A172 (cell line): ENCODE measurements around the gene NBPF26. TPM values are rescaled to one million over a fixed set of nuclear protein-coding genes. Genes with fewer than 3 reads are reported as not detected.
A peak's percentile ranks its signal among the peaks of the same experiment; 100 is the strongest.
"Not testable (repeated sequence)": the region's sequence is repeated elsewhere in the genome, so short reads cannot be mapped to it uniquely, and the experiment has no call there.

Experiments
- DNase-seq: peaks from one replicate; pipeline ENCODE4 v3.0.0-alpha.2; 2015; ENCODE audit warnings: low spot score
- total RNA-seq: library from RNA; depleted of rRNA; stranded (reverse); fragments of >200 nt; shearing (Covaris generic); gene quantifications from 2 replicates; pipeline ENCODE4 v1.2.3, GENCODE V29; 2014; rRNA removed

Gene NBPF26
- total RNA-seq = 9.6 and 14.6 TPM in 2 replicates

- DNase-seq = peak; percentile 33
Measured at GRCh38 chr1:120723715-120724402, at the start of gene NBPF26. Gene NBPF26, plus strand, starts transcription at chr1:120723945.

- DNase-seq = not testable (repeated sequence)
Measured at GRCh38 chr1:120680106-120680819, 43.5 kb upstream of the NBPF26 start.

DNA sequence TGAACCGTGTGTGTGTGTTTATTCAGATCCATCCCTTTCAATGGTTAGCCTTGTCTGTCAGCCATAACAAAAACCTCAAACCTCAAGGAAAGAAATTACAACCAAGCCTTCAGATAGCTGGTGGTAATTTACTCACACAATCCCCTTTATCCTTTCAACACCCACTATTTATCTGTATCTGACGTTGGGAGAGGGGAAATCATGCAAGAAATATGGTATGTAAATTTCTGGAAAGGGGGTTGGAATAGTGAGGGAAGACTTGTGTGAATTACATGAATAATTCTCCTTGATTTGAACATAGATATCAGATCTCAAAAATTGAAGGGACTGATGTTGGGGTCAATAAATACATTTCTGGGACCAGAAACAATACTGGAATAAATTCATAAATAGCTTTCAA lies 42.8 kb upstream of the NBPF26 start:
- not testable (repeated sequence) for DNase-seq

DNA sequence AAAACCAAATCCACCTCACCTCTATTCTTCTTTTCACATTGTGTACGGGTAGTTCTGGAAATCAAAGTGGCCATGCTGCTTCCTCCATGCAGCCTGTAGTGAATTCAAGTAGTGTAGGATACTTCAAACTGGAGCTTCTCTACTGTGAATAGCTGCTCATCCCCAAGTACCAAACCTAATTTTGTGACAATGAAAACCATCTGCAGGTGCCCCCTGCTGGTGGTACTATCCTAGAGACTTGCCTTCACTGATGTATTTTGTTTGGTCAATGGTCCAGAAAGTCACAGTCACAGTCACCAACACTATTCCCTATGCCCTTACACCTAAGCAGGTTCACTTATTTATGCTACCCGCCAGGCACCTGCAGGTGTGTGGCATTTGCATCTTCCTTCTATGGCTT lies 39.3 kb upstream of the NBPF26 start:
- DNase-seq = not testable (repeated sequence)

GRCh38 chr1:120685622-120686021 lies 38.1 kb upstream of the NBPF26 start:
- not testable (repeated sequence) for DNase-seq

DNA sequence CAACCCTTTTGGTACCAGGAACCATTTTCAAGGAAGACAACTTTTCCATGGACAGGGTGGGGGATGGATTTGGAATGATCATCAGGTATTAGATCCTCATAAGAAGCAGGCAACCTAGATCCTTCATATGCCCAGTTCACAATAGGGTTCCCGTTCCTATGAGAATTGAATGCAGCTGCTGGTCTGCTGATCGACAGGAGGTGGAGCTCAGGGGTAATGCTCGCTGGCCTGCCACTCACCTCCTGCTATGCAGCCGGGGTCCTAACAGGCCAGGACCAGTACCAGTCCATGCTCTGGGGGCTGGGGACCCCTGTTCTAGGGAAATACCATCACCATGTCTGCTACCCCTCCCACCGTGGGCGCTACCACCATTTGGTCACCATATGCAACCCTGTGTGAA lies 36.5 kb upstream of the NBPF26 start:
- DNase-seq = not testable (repeated sequence)

GRCh38 chr1:120700807-120701562 lies 22.8 kb upstream of the NBPF26 start:
- DNase-seq = peak; percentile 2

DNA sequence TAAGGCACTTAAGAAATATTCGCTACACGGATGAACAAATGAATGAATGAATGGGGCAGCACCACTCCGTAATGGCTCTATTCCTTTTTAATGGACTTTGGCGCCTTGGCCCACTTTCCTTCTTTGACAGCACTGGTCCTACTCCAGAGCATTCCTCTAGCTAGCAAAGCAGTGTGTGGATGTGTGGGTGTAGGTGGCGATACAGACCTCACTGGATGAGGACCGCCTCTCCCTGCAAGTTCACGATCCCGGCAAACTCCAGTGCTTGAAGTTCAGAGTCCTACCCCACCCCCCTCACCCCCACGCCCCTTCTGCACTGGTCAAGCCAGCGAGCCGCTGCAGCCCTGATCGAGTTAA lies 409 bp upstream of the NBPF26 start:
- not testable (repeated sequence) for DNase-seq

GRCh38 chr1:120724507-120724906 lies 762 bp downstream of the NBPF26 start:
- DNase-seq = not testable (repeated sequence)

DNA sequence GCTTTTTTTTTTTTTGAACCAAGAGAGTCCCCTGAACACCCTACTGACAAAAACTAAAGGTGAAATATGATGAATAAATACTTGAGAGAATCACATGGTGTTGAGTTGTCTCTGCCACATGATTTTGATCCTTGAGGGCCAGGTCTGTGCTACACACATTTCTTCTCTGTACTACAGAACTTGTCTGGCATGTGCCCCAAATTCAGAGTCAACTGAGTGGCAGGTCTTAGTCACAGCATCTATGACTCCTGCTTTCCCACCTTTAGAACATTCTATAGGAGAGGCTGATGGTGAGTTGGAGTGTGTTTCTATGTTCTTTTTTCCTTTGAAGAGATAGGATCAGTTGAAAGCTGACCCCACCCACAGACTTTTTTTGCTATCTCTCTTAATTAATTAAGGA lies 5.1 kb downstream of the NBPF26 start:
- not testable (repeated sequence) for DNase-seq

GRCh38 chr1:120769090-120769489 lies 45.3 kb downstream of the NBPF26 start:
- not testable (repeated sequence) for DNase-seq

DNA sequence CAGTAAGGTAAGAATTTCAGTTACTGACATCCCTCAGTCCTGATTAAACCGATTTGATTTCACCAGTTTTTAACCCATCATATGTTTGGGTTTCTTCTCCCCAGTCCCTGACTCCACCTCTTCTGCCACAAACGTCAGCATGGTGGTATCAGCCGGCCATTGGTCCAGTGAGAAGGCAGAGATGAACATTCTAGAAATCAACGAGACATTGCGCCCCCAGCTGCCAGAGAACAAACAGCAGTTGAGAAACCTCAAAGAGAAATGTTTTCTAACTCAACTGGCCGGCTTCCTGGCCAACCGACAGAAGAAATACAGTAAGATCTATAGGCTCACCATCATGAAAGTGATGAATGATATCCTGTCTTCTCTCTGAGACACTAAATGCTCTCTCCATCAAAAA lies 81.7 kb downstream of the NBPF26 start:
- DNase-seq = peak; percentile 0

GRCh38 chr1:120811822-120812221 lies 88.1 kb downstream of the NBPF26 start:
- peak; percentile 19 for DNase-seq

DNA sequence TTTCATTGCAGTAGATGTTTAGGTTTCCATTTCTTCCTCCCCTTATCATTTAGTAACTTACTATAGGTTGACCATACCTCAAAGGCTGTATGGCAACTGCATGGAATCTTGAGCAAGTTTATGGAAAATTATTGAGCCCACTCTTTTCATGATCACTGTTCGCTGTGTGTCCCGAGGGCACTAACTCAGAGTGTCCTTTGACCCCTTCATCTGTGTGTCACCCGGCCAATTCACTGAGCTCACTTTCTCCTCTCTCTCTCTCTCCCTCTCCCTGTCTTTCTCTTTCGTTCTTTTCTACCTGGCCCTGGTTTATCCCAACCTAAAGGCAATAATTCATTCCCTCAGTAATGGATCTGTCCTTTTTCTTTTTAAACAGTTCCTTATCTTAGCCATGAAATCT lies 101.3 kb downstream of the NBPF26 start:
- not testable (repeated sequence) for DNase-seq

DNA sequence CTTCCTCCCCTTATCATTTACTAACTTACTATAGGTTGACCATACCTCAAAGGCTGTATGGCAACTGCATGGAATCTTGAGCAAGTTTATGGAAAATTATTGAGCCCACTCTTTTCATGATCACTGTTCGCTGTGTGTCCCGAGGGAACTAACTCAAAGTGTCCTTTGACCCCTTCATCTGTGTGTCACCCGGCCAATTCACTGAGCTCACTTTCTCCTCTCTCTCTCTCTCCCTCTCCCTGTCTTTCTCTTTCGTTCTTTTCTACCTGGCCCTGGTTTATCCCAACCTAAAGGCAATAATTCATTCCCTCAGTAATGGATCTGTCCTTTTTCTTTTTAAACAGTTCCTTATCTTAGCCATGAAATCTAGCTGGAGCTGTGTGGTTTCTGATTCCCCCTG lies 102.9 kb downstream of the NBPF26 start:
- not testable (repeated sequence) for DNase-seq

GRCh38 chr1:120844186-120844944 lies 120.6 kb downstream of the NBPF26 start:
- DNase-seq = peak; percentile 84

DNA sequence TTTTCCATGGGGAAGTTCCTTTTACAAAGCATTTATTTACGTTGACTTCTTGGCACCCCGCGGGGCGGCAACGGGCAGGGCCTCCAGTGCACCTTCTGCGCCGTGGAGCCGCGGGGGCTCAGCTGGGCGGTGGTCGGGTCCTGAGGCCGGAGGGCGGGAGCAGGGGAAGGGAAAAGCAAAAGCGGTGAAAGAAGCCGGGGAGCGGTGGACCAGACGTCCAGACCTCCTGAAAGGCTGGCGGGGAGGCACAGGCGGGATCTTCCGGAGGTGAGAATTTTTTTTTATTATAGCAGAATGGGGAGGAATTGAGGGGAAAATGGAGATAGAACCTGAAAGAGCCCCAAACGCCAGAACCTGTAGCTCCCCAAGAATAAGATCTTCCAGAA lies 121.2 kb downstream of the NBPF26 start:
- not testable (repeated sequence) for DNase-seq

GRCh38 chr1:120849400-120850286 lies 125.9 kb downstream of the NBPF26 start:
- DNase-seq = not testable (repeated sequence)

- DNase-seq = peak; percentile 34
Measured at GRCh38 chr1:120850287-120850536, 126.5 kb downstream of the NBPF26 start.

DNA sequence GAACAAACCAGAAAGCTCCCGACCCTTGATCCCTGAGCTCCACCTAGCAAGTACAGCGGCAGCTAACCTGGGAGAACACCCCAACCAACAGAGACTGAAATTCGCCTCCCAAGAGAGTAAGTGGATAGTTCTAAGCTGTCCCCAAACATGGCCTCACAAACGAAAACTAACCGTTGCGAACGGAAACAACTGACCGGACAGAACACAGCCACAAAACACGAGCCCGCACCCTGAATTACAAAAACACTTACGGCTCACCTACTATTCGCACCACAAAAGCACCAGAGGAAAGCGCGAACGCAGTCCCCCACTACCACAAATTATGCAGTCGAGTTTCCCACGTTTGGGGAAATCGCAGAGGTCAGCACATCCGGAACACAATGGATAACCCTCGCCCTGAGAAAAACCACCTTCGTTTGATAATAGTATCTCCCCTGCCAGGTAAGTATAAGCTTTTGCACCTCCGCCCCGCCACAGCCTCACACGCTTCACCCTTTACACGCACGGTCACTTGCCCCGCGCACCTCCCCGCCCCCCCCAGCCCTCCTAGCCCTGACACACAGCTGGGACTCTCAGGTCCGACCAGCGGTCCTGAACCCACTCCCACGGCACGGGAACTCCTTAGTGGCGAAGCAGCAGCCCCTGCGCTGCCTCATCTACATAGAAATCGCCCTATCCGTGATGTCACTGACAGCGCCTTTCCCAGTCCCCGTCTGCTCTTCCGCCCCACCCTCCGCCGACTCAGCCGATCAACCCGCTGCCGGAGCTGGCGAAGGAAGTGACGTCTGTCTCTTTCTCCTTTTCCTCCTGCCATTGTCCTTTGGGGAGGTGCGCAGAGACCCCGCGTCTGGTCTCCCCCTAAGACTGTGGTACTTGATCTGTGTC lies 127.0 kb downstream of the NBPF26 start:
- peak; percentile 97 for DNase-seq
